Aorta (tissue), 5 donors: Measurements from ENCODE around the gene RAB4B. TPM values are rescaled to one million over a fixed set of nuclear protein-coding genes. Genes with fewer than 3 reads are reported as not detected.

Experiments used
- ATAC-seq: fragments of 200-7000 bp; cut with Tn5 transposase; one replicate; pipeline ENCODE4 v1.9.1; 2022; ENCODE audit warnings: moderate library complexity; ENCODE audit not compliant: low FRiP score
- DNase-seq, 2 donors: peaks; one replicate each; pipeline ENCODE4 v3.0.0-alpha.2; 2020
- H3K27ac ChIP-seq, 2 donors: one replicate each; pipeline ENCODE4 v1.5.1; 2013; ENCODE audit warnings: low read length in 2 of 2, mild to moderate bottlenecking in 2 of 2, moderate library complexity in 2 of 2, control low read depth in 1 of 2, inconsistent platforms in 1 of 2, low read depth in 1 of 2
- H3K27me3 ChIP-seq, 2 donors: one replicate each; pipeline ENCODE4 v1.6.1; 2013; ENCODE audit warnings: control low read depth in 1 of 2, low read length in 1 of 2, mild to moderate bottlenecking in 1 of 2, moderate library complexity in 1 of 2; ENCODE audit not compliant: insufficient read depth in 2 of 2, control insufficient read depth in 1 of 2
- H3K36me3 ChIP-seq, 2 donors: one replicate each; pipeline ENCODE4 v1.6.1; 2013; ENCODE audit warnings: control low read depth in 1 of 2, low read length in 1 of 2, mild to moderate bottlenecking in 1 of 2; ENCODE audit not compliant: insufficient read depth in 2 of 2, control insufficient read depth in 1 of 2
- H3K4me1 ChIP-seq, 2 donors: one replicate each; pipeline ENCODE4 v1.6.1; 2013; ENCODE audit warnings: low read length in 2 of 2, control low read depth in 1 of 2, mild to moderate bottlenecking in 1 of 2, moderate library complexity in 1 of 2; ENCODE audit not compliant: insufficient read depth in 2 of 2, control insufficient read depth in 1 of 2
- H3K4me3 ChIP-seq, 2 donors: one replicate each; pipeline ENCODE4 v1.5.1; 2013; ENCODE audit warnings: low read length in 2 of 2, control low read depth in 1 of 2, mild to moderate bottlenecking in 1 of 2
- H3K9me3 ChIP-seq: one replicate; pipeline ENCODE4 v1.6.1; 2013; ENCODE audit warnings: mild to moderate bottlenecking, low read length; ENCODE audit not compliant: control insufficient read depth
- WGBS, 2 donors: extraction: QIAGEN DNeasy Blood & Tissue Kit; methylation state at CpG; one replicate each; pipeline ENCODE4 v1.1.7; 2013; 5-methylcytosine and 5-hydroxymethylcytosine counted together
- intact Hi-C, 2 donors: fragments of 100-400 bp; cut with DNase I; formaldehyde crosslinking; loops; one replicate each; pipeline versions ENCODE4 v1.14.2 to v1.15.0; 2022
- polyA plus RNA-seq, 2 donors: library from polyadenylated mRNA; stranded (reverse); fragments of 200-250 nt; gene quantifications; one replicate each; pipeline ENCODE4 v1.2.3, GENCODE V29; 2013
- total RNA-seq, 2 donors: library from RNA; stranded (reverse); fragmentation: NEBNext Ultra II Directional; extraction: Animal tissue kit (Norgen Biotek cat#: 25700); gene quantifications; one replicate each; pipeline ENCODE4 v1.2.1, GENCODE V29; 2021
- donor health status: healthy with polysubstance abuse.
- donor health status: Bipolar disorder and iron deficiency.
- donor health status: DM: no; HTN: no; CAD: no.
- donor health status: DM: no; HTN: no; CAD: no.
- donor health status: DM: yes; HTN: yes; CAD: no.

RAB4B gene
- total and polyA plus RNA-seq, 4 donors = 19.3 to 67.2 (median 30.7) TPM

- DNase-seq = peak in 1 of 2 donors; percentile 59
- Histone ChIP-seq H3K9me3 (no peaks in the 10 kb centered on the region), H3K4me3 (no peak overlapping the region), H3K4me1 (no peaks in the 10 kb centered on the region), H3K27me3 (no peaks in the 10 kb centered on the region), H3K36me3 (peaks cover 0 to 4% of the 10 kb centered on the region in 2 donors), H3K27ac (no peak overlapping the region)
- intact Hi-C loops = loop anchor here in 1 of 2 donors (10.0 kb wide), 1 partner anchor 357 kb away; the partner anchor contains the start of gene SERTAD3
- ATAC-seq = no peak
- 38 to 40% methylated on average over 12 to 13 of the region's 13 CpGs for WGBS, 2 donors
Observed at GRCh38 chr19:40801426-40802299, 23.6 kb downstream of the RAB4B start.

GRCh38 chr19:40802300-40803169 is 24.5 kb downstream of the RAB4B start:
- intact Hi-C loops = loop anchor here in 1 of 2 donors (10.0 kb wide), 1 partner anchor 358 kb away; the partner anchor contains the start of gene SERTAD3
- peak overlapping the region in 1 of 2 donors; percentile 6 for H3K27ac ChIP-seq
- H3K27me3 ChIP-seq = no peaks in the 10 kb centered on the region
- DNase-seq (peak in 1 of 2 donors; percentile 79), ATAC-seq (no peak)
- H3K36me3 ChIP-seq = peaks cover 0 to 4% of the 10 kb centered on the region in 2 donors
- 7 to 10% methylated on average over 11 of the region's 11 CpGs for WGBS, 2 donors
- no peak overlapping the region for H3K4me3 ChIP-seq
- no peaks in the 10 kb centered on the region for H3K9me3 ChIP-seq
- no peaks in the 10 kb centered on the region for H3K4me1 ChIP-seq

- no peaks in the 10 kb centered on the region for H3K9me3 ChIP-seq
- no peaks in the 10 kb centered on the region for H3K4me1 ChIP-seq
- intact Hi-C loops = loop anchor here in 1 of 2 donors (10.0 kb wide), 1 partner anchor 359 kb away; the partner anchor contains the start of gene SERTAD3
- ATAC-seq (no peak), DNase-seq (peak in 1 of 2 donors; percentile 75)
- H3K4me3 ChIP-seq = no peak overlapping the region
- H3K27me3 ChIP-seq = no peaks in the 10 kb centered on the region
- WGBS, 2 donors = 45 to 60% methylated on average over 9 of the region's 9 CpGs
- peak overlapping the region in 1 of 2 donors; percentile 6 for H3K27ac ChIP-seq
- H3K36me3 ChIP-seq = peaks cover 0 to 4% of the 10 kb centered on the region in 2 donors
Observed at GRCh38 chr19:40803170-40803856, 25.3 kb downstream of the RAB4B start.

- Histone ChIP-seq H3K9me3 (no peaks in the 10 kb centered on the region), H3K36me3 (peaks cover 0 to 6% of the 10 kb centered on the region in 2 donors), H3K27me3 (no peaks in the 10 kb centered on the region), H3K4me3 (no peak overlapping the region), H3K4me1 (no peaks in the 10 kb centered on the region), H3K27ac (no peak overlapping the region)
- DNase-seq (peak in 1 of 2 donors; percentile 54), ATAC-seq (no peak)
- intact Hi-C loops = loop anchor here in 1 of 2 donors (10.0 kb wide), 1 partner anchor 359 kb away; the partner anchor contains the start of gene SERTAD3
- WGBS, 2 donors = 66 to 67% methylated on average over 6 of the region's 6 CpGs
Observed at GRCh38 chr19:40803857-40804782, 26.1 kb downstream of the RAB4B start.

GRCh38 chr19:40804783-40805242 is 26.8 kb downstream of the RAB4B start:
- H3K9me3 ChIP-seq = no peaks in the 10 kb centered on the region
- H3K36me3 ChIP-seq = peaks cover 0 to 6% of the 10 kb centered on the region in 2 donors
- no peaks in the 10 kb centered on the region for H3K27me3 ChIP-seq
- intact Hi-C loops = loop anchor here (5.0 to 10.0 kb wide), 2 partner anchors 143 to 360 kb away; partner anchors contain the start of gene SERTAD3 (in 1 of the 2)
- peak overlapping the region in 1 of 2 donors; percentile 22 for H3K27ac ChIP-seq
- DNase-seq (peak in 1 of 2 donors; percentile 54), ATAC-seq (no peak)
- H3K4me3 ChIP-seq = no peak overlapping the region
- H3K4me1 ChIP-seq = no peaks in the 10 kb centered on the region
- WGBS, 2 donors = 1 to 8% methylated on average over 7 of the region's 7 CpGs

GRCh38 chr19:40805258-40805868 is 27.3 kb downstream of the RAB4B start:
- H3K27ac ChIP-seq = peak overlapping the region in 1 of 2 donors; percentile 22
- no peaks in the 10 kb centered on the region for H3K27me3 ChIP-seq
- DNase-seq (no peak), ATAC-seq (no peak)
- peaks cover 0 to 6% of the 10 kb centered on the region in 2 donors for H3K36me3 ChIP-seq
- H3K9me3 ChIP-seq = no peaks in the 10 kb centered on the region
- intact Hi-C loops = loop anchor here (5.0 to 10.0 kb wide), 2 partner anchors 143 to 361 kb away; partner anchors contain the start of gene SERTAD3 (in 1 of the 2)
- H3K4me1 ChIP-seq = no peaks in the 10 kb centered on the region
- WGBS, 2 donors = 66 to 72% methylated on average over 2 of the region's 2 CpGs
- no peak overlapping the region for H3K4me3 ChIP-seq
